ENCODE results near the gene HSPB6.
"Not testable (repeated sequence)": the region's sequence is repeated elsewhere in the genome, so short reads cannot be mapped to it uniquely, and the experiment has no call there.

Gene HSPB6

GRCh38 chr19:35786299-35787160 lies 29.7 kb upstream of the HSPB6 start:
- no peak for DNase-seq

GRCh38 chr19:35785339-35785627 lies 28.5 kb upstream of the HSPB6 start:
- DNase-seq, result no peak

- no peak for DNase-seq
Measured at GRCh38 chr19:35784503-35785338, 27.9 kb upstream of the HSPB6 start.

GRCh38 chr19:35783469-35784434 lies 26.9 kb upstream of the HSPB6 start:
- no peak for DNase-seq

- DNase-seq, result no peak
Measured at GRCh38 chr19:35782589-35782988, 25.8 kb upstream of the HSPB6 start.

GRCh38 chr19:35781650-35782049 lies 24.8 kb upstream of the HSPB6 start:
- DNase-seq, result no peak

- no peak for DNase-seq
Measured at GRCh38 chr19:35780717-35781116, 23.9 kb upstream of the HSPB6 start.

- no peak for DNase-seq
Measured at GRCh38 chr19:35780058-35780457, 23.2 kb upstream of the HSPB6 start.

- peak in 1 of 51 donors; percentile 13 for DNase-seq
Measured at GRCh38 chr19:35779033-35779432, 22.2 kb upstream of the HSPB6 start.

GRCh38 chr19:35777961-35778360 lies 21.1 kb upstream of the HSPB6 start:
- DNase-seq, result no peak

GRCh38 chr19:35777086-35777841 lies 20.4 kb upstream of the HSPB6 start:
- peak in 23 of 51 donors; percentile 5 to 64 (median 30) for DNase-seq

GRCh38 chr19:35776102-35776788 lies 19.4 kb upstream of the HSPB6 start:
- peak in 5 of 51 donors; percentile 9 to 49 (median 27) for DNase-seq

- DNase-seq, result peak; percentile 58 to 99 (median 95)
Measured at GRCh38 chr19:35775298-35776101, 18.7 kb upstream of the HSPB6 start, which contains the start of gene ARHGAP33. Gene ARHGAP33 (plus strand): TSS chr19:35775564. CDS start chr19:35775659, 95 bp downstream.

GRCh38 chr19:35775046-35775297 lies 18.1 kb upstream of the HSPB6 start:
- DNase-seq, result no peak

GRCh38 chr19:35774274-35775045 lies 17.6 kb upstream of the HSPB6 start:
- no peak for DNase-seq

- DNase-seq, result no peak
Measured at GRCh38 chr19:35773020-35773806, 16.4 kb upstream of the HSPB6 start.

- not testable (repeated sequence) for DNase-seq
Measured at GRCh38 chr19:35772362-35772761, 15.5 kb upstream of the HSPB6 start.

- DNase-seq, result no peak
Measured at GRCh38 chr19:35768082-35768421, 11.2 kb upstream of the HSPB6 start.

Data from hypothalamus (tissue), 51 donors.